HT-29 (cell line): ENCODE results near the gene C9orf72. TPM values are rescaled to one million over a fixed set of nuclear protein-coding genes. Genes with fewer than 3 reads are reported as not detected.
"Not testable (repeated sequence)": the region's sequence is repeated elsewhere in the genome, so short reads cannot be mapped to it uniquely, and the experiment has no call there.

Experiments
- DNase-seq: peaks from one replicate; pipeline ENCODE4 v3.0.0-alpha.2; 2015; ENCODE audit warnings: low spot score
- total RNA-seq: library from RNA; depleted of rRNA; stranded (reverse); fragments of >200 nt; shearing (Covaris generic); gene quantifications from 2 replicates; pipeline ENCODE4 v1.2.3, GENCODE V29; 2014; rRNA removed

C9orf72 gene
- total RNA-seq, 1 experiment from 2014 or later: 2.4 TPM

GRCh38 chr9:27514551-27514950, 58.7 kb downstream of the C9orf72 start:
- DNase-seq: no peak

DNA sequence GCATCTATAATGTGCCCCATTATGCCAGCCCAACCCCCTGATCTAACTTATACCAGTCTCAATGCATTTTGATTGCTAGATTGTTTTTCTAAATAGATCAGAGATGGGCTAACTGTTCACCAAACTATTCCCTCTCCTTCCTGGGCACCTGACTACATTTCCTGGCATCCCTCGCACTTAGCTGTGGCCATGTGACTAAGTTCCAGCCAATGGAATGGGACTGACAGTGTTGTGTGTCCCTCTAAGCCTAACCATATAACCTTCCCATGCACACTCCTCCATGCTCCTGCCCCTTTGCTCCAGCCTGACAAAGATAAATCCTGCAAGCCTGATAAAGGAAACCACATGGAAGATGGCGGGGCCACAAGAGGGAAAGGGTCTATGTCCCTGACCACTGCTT, 61.5 kb downstream of the C9orf72 start:
- no peak for DNase-seq

DNA sequence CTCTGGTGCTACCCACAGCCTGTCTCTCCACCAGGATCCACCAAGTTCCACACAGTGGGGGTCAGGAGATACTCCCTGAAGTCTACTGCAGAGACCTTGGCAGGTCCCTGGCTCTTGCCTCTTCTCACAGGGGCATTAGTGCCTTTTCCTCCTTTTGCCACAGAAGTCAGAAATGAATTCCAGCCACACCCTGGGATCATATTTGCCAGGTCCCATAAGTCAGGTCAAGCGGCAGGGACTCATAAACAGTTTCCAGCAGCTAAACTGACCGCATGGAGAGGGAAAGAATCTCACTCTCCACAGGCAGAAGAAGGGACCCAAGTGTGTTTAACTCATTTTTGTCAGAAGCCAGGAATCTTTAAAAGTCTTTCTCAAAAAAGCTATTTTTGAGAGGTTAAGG, 62.5 kb downstream of the C9orf72 start:
- no peak for DNase-seq

GRCh38 chr9:27506981-27507380, 66.3 kb downstream of the C9orf72 start:
- DNase-seq: no peak

- no peak for DNase-seq
Measured at GRCh38 chr9:27505744-27506161, 67.5 kb downstream of the C9orf72 start.

GRCh38 chr9:27504259-27504658, 69.0 kb downstream of the C9orf72 start:
- DNase-seq: no peak

DNA sequence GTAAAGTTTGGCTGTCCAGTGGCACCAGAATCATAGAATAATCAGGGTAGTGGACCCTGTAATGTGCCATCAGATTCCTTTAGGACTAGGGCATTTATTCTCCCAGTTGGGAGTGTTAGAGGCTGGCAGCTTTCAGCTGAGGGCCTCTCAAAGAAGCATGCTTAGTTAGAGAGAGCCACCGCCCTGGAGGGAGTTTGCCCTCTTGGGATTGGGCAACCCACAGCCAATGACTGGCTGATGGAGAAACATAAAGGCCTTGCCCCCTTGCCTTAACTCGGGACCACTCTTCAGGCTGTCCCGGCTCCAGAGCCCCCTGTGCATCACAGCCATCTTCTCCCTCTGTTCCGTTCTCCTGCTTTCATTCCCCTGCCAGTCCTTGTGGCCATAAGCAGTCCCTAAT, 69.7 kb downstream of the C9orf72 start:
- no peak for DNase-seq

- DNase-seq: not testable (repeated sequence)
Measured at GRCh38 chr9:27500902-27501301, 72.4 kb downstream of the C9orf72 start.

DNA sequence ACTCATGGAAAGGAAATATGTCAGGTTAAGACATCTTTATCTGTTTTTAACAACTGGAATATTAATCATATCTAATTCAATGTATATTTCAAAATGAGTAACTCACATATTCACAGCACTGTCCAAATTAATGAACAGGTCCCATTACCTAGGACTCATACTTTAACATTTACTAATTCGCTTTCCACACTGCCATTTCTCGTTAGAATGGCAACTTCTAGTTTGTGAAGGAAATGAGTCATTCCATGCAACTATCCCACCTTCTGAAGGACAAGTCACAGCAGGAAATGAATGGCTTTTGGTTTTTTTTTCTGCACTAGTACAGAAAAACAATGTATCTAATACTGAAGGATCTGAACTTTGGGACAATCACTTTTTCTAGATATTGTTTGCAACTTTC, 73.8 kb downstream of the C9orf72 start:
- peak; percentile 44 for DNase-seq

DNA sequence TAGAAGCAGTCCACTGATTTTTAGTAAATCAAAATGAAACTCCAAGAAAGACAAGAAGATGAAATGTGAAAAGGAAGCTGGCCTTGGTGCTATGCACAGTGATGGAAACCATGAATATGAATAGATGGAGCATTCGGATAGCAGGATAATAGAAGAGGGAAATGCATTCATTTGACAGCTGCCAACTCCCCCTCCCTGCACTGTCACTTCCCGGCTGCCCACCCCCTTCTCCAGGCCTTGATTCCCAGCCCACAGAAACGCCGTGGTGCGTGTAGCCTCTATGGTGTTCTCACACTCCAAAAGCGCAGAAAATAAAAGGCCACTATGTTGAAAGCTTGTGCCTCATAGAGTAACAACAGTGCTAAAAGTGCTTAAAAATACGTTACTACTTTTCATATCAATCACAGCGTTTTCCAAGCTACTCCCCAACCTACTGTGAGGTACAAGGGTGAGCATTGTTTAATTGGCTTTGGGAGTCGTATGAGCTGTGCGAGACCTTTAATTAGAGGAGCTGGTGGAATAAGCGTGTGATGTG, 75.3 kb downstream of the C9orf72 start:
- no peak for DNase-seq

Other genes starting within 250 kb of the C9orf72 start
- gene IFNK, start 49.2 kb downstream of the C9orf72 start, total RNA-seq: not detected in 2 replicates
- gene MOB3B, start 43.7 kb downstream of the C9orf72 start, total RNA-seq: 3.1 TPM in 2 replicates